Neural progenitor cell (in vitro differentiated cells): ENCODE measurements around the gene PLB1. TPM values are rescaled to one million over a fixed set of nuclear protein-coding genes. Genes with fewer than 3 reads are reported as not detected.

Source experiments
- DNase-seq: peaks from one replicate; pipeline ENCODE4 v3.0.0-alpha.2; 2016; ENCODE audit warnings: low spot score
- H2AFZ ChIP-seq: fragments of 200-600 bp; sonication (generic); replicated peaks from 2 replicates; pipeline ENCODE4 v1.6.1; 2016; ENCODE audit warnings: antibody characterized with exemption
- H3F3A ChIP-seq: fragments of 200-600 bp; sonication (generic); 2 replicates; pipeline ENCODE4 v1.6.1; 2016; ENCODE audit warnings: antibody characterized with exemption, low read depth
- H3K27ac ChIP-seq: fragments of 200-600 bp; sonication (generic); 2 replicates; pipeline ENCODE4 v1.5.1; 2016; ENCODE audit warnings: mild to moderate bottlenecking
- H3K27me3 ChIP-seq: fragments of 200-600 bp; sonication (generic); 2 replicates; pipeline ENCODE4 v1.6.1; 2016; ENCODE audit warnings: mild to moderate bottlenecking, moderate library complexity
- H3K36me3 ChIP-seq: fragments of 200-600 bp; sonication (generic); 2 replicates; pipeline ENCODE4 v1.5.1; 2016
- H3K4me1 ChIP-seq: fragments of 200-600 bp; sonication (generic); 2 replicates; pipeline ENCODE4 v1.6.1; 2016; ENCODE audit warnings: mixed run types
- H3K4me2 ChIP-seq: fragments of 200-600 bp; sonication (generic); 2 replicates; pipeline ENCODE4 v1.6.1; 2016
- H3K4me3 ChIP-seq: fragments of 200-600 bp; sonication (generic); 2 replicates; pipeline ENCODE4 v1.5.1; 2016
- H3K79me2 ChIP-seq: fragments of 200-600 bp; sonication (generic); 2 replicates; pipeline ENCODE4 v1.6.1; 2016; ENCODE audit warnings: low read depth
- H3K9ac ChIP-seq: fragments of 200-600 bp; sonication (generic); 2 replicates; pipeline ENCODE4 v1.6.1; 2016
- H3K9me3 ChIP-seq: fragments of 200-600 bp; sonication (generic); 2 replicates; pipeline ENCODE4 v1.5.1; 2016; ENCODE audit warnings: low read depth
- H4K20me1 ChIP-seq: fragments of 200-600 bp; sonication (generic); 2 replicates; pipeline ENCODE4 v1.6.1; 2016; ENCODE audit warnings: low read depth
- H3K27ac Mint-ChIP-seq: 3 replicates; pipeline ENCODE4 v1.8.0; 2021; ENCODE audit warnings: mixed read lengths
- H3K27me3 Mint-ChIP-seq: 2 replicates; pipeline ENCODE4 v1.8.0; 2022; ENCODE audit warnings: low read depth, mild to moderate bottlenecking, inconsistent platforms, moderate library complexity, mixed read lengths; ENCODE audit not compliant: insufficient read depth
- H3K36me3 Mint-ChIP-seq: 3 replicates; pipeline ENCODE4 v1.8.0; 2021; ENCODE audit warnings: mixed read lengths
- H3K4me1 Mint-ChIP-seq: 3 replicates; pipeline ENCODE4 v1.8.0; 2021; ENCODE audit warnings: mixed read lengths
- H3K4me3 Mint-ChIP-seq: 3 replicates; pipeline ENCODE4 v1.8.0; 2021; ENCODE audit warnings: mild to moderate bottlenecking, moderate library complexity, mixed read lengths
- H3K9me3 Mint-ChIP-seq: 3 replicates; pipeline ENCODE4 v1.8.0; 2020; ENCODE audit warnings: mixed read lengths
- EZH2 ChIP-seq: fragments of 200-600 bp; sonication (generic); IDR thresholded peaks from 2 replicates; pipeline ENCODE4 v1.6.1; 2017; ENCODE audit warnings: antibody characterized with exemption, mild to moderate bottlenecking, moderate library complexity
- EZH2phosphoT487 ChIP-seq: fragments of 200-600 bp; sonication (generic); IDR thresholded peaks from 2 replicates; pipeline ENCODE4 v1.6.1; 2017; ENCODE audit warnings: antibody characterized with exemption
- total RNA-seq: library from RNA; depleted of rRNA; stranded (reverse); fragments of >200 nt; gene quantifications from 2 replicates; pipeline ENCODE4 v1.2.3, GENCODE V29; 2015; ENCODE audit warnings: low replicate concordance
- TF ChIP-seq, protein P1 (sequence below): fragments of 200-600 bp; sonication (generic); IDR thresholded peaks from 2 replicates; pipeline ENCODE4 v1.5.1; 2017; ENCODE audit warnings: antibody characterized with exemption, mild to moderate bottlenecking

PLB1 gene
- total RNA-seq, 1 donor from 2014 or later = not detected

DNA sequence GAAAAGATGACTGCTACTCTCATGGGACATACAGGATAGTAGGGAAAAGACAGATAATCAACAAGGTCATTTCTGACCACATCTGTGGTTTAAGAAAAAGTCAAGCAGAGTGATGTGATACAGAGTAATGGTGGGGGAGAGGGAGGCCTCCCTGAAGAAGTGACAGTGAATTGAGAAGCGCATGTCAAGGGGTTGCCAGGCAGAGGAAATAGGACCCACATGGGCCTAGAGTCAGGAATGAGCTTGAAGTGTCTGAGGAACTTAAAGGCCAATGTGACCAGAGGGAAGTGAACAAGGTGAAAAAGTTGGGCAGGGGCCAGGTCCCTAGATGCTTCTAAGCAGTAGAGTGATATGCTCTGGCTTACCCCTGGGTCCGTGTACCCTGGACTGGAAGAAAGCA lies 142.2 kb downstream of the PLB1 start:
- Mint-ChIP-seq H3K27ac (no peak overlapping the region), H3K4me1 (peaks cover 26% of the 10 kb centered on the region), H3K36me3 (no peaks in the 10 kb centered on the region), H3K9me3 (peaks cover under 1% of the 10 kb centered on the region), H3K4me3 (peak overlapping the region; percentile 2), H3K27me3 (peaks cover 18% of the 10 kb centered on the region)
- no peak overlapping the region for H3K9ac ChIP-seq
- no peak overlapping the region for H3K27ac ChIP-seq
- TF ChIP-seq, protein P1, sequence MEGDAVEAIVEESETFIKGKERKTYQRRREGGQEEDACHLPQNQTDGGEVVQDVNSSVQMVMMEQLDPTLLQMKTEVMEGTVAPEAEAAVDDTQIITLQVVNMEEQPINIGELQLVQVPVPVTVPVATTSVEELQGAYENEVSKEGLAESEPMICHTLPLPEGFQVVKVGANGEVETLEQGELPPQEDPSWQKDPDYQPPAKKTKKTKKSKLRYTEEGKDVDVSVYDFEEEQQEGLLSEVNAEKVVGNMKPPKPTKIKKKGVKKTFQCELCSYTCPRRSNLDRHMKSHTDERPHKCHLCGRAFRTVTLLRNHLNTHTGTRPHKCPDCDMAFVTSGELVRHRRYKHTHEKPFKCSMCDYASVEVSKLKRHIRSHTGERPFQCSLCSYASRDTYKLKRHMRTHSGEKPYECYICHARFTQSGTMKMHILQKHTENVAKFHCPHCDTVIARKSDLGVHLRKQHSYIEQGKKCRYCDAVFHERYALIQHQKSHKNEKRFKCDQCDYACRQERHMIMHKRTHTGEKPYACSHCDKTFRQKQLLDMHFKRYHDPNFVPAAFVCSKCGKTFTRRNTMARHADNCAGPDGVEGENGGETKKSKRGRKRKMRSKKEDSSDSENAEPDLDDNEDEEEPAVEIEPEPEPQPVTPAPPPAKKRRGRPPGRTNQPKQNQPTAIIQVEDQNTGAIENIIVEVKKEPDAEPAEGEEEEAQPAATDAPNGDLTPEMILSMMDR = no peak
- TF ChIP-seq EZH2phosphoT487 = no peak
- no peak for TF ChIP-seq EZH2
- H3F3A ChIP-seq = no peaks in the 10 kb centered on the region
- no peaks in the 10 kb centered on the region for H3K27me3 ChIP-seq
- DNase-seq = no peak
- no peaks in the 10 kb centered on the region for H3K36me3 ChIP-seq
- H3K4me3 ChIP-seq = no peak overlapping the region
- H3K79me2 ChIP-seq = no peaks in the 10 kb centered on the region
- H4K20me1 ChIP-seq = no peaks in the 10 kb centered on the region
- H3K9me3 ChIP-seq = no peaks in the 10 kb centered on the region
- H2AFZ ChIP-seq = no peak overlapping the region
- peaks cover 12% of the 10 kb centered on the region for H3K4me1 ChIP-seq
- no peak overlapping the region for H3K4me2 ChIP-seq

DNA sequence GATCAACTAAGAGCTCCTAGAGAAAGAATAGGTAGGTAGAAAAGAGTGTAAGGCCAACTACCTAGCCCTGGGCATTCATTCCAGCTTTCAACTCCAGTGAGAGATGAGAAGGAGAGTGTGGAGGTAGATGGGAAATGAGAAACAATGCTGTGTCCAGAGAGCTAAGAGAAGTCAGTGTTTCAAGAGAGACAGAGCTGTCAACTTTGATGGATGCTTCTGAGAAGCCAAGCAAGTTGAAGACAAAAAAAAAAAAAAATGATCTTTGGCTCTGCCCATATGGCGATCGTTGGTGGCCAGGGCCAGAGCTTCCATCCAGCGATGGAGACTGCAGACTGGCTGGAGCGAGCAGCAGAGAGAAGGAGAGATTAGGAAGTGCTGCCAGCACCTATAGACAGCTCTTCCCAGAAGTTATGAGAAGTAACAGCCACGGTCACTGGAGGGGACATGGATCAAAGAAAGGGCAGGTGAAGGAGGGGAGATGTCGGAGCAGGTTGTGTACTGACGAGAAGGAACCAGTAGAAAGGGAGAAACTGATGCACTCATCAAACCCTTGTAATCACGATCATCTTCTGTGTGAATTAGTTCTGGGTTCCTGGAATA lies 143.3 kb downstream of the PLB1 start:
- H3K4me1 ChIP-seq = peaks cover 13% of the 10 kb centered on the region
- peaks cover 2% of the 10 kb centered on the region for H3K9me3 Mint-ChIP-seq

DNA sequence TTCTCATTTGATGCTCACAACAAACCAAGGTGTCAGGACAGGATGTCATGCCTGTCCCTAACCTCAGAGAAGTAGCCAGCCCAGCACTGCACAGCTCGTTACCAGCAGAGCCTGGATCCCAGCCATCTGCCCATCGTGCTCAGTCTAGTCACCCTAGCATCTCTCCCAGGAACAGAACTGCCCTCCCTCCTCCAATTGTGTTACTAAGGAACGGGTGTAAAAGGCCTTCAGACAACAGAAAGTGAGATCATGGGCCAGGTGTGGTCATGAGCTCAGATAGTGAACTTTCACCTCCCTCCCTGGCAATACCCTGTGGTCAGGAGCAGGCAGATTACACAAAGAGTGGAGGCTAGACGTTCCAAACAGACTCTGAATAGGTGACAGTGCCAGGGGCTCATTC lies 144.0 kb downstream of the PLB1 start:
- no peak overlapping the region for H3K9ac ChIP-seq
- TF ChIP-seq EZH2 = no peak
- TF ChIP-seq EZH2phosphoT487 = no peak
- TF ChIP-seq, protein P1 = no peak
- no peak overlapping the region for H3K4me3 ChIP-seq
- H3K27ac Mint-ChIP-seq = peak overlapping the region; percentile 67
- H3K9me3 ChIP-seq = no peaks in the 10 kb centered on the region
- peaks cover 17% of the 10 kb centered on the region for H3K27me3 Mint-ChIP-seq
- H3K4me1 ChIP-seq = peaks cover 19% of the 10 kb centered on the region
- H3K27me3 ChIP-seq = no peaks in the 10 kb centered on the region
- H3K36me3 Mint-ChIP-seq = no peaks in the 10 kb centered on the region
- H3K36me3 ChIP-seq = no peaks in the 10 kb centered on the region
- DNase-seq = no peak
- no peak overlapping the region for H3K27ac ChIP-seq
- peaks cover 35% of the 10 kb centered on the region for H3K4me1 Mint-ChIP-seq
- H3K9me3 Mint-ChIP-seq = peaks cover 2% of the 10 kb centered on the region
- no peaks in the 10 kb centered on the region for H3K79me2 ChIP-seq
- no peaks in the 10 kb centered on the region for H3F3A ChIP-seq
- H3K4me2 ChIP-seq = no peak overlapping the region
- H2AFZ ChIP-seq = no peak overlapping the region
- no peaks in the 10 kb centered on the region for H4K20me1 ChIP-seq
- no peak overlapping the region for H3K4me3 Mint-ChIP-seq

More for the DNA sequence above, 143.3 kb downstream of the PLB1 start:
- H3K4me2 ChIP-seq = no peak overlapping the region
- H3K79me2 ChIP-seq = no peaks in the 10 kb centered on the region
- H2AFZ ChIP-seq = no peak overlapping the region
- Mint-ChIP-seq H3K4me3 (no peak overlapping the region), H3K36me3 (no peaks in the 10 kb centered on the region), H3K4me1 (peaks cover 28% of the 10 kb centered on the region), H3K27ac (no peak overlapping the region), H3K27me3 (peaks cover 17% of the 10 kb centered on the region)
- H3F3A ChIP-seq = no peaks in the 10 kb centered on the region
- H3K9ac ChIP-seq = no peak overlapping the region
- H3K36me3 ChIP-seq = no peaks in the 10 kb centered on the region
- H3K9me3 ChIP-seq = no peaks in the 10 kb centered on the region
- H3K4me3 ChIP-seq = no peak overlapping the region
- no peaks in the 10 kb centered on the region for H4K20me1 ChIP-seq
- H3K27me3 ChIP-seq = no peaks in the 10 kb centered on the region
- no peak for DNase-seq
- H3K27ac ChIP-seq = no peak overlapping the region
- TF ChIP-seq, protein P1 = no peak
- TF ChIP-seq EZH2 (no peak), EZH2phosphoT487 (no peak)
